Muscle layer of duodenum (tissue), 2 donors: ENCODE results near the gene MERTK.
"Not testable (repeated sequence)": the region's sequence is repeated elsewhere in the genome, so short reads cannot be mapped to it uniquely, and the experiment has no call there.

Experiments
- H3K27ac ChIP-seq: one replicate; pipeline ENCODE4 v1.7.0; 2013; ENCODE audit warnings: mild to moderate bottlenecking, low read length
- H3K27me3 ChIP-seq: one replicate; pipeline ENCODE4 v1.7.0; 2013; ENCODE audit warnings: low read depth, mild to moderate bottlenecking, control low read depth, low read length
- H3K36me3 ChIP-seq, 2 donors: one replicate each; pipeline ENCODE4 v1.7.0; 2013; ENCODE audit warnings: low read length in 2 of 2, control low read depth in 1 of 2, mild to moderate bottlenecking in 1 of 2; ENCODE audit not compliant: insufficient read depth in 2 of 2, control insufficient read depth in 1 of 2
- H3K4me1 ChIP-seq, 2 donors: one replicate each; pipeline ENCODE4 v1.7.0; 2013; ENCODE audit warnings: low read length in 2 of 2, mild to moderate bottlenecking in 2 of 2, control low read depth in 1 of 2, moderate library complexity in 1 of 2; ENCODE audit not compliant: insufficient read depth in 2 of 2, control insufficient read depth in 1 of 2
- H3K4me3 ChIP-seq, 2 donors: one replicate each; pipeline ENCODE4 v1.7.0; 2013; ENCODE audit warnings: low read length in 2 of 2, low read depth in 1 of 2, mild to moderate bottlenecking in 1 of 2
- H3K9me3 ChIP-seq, 2 donors: one replicate each; pipeline ENCODE4 v1.7.0; 2013; ENCODE audit warnings: low read length in 2 of 2, control low read depth in 1 of 2, mild to moderate bottlenecking in 1 of 2; ENCODE audit not compliant: control insufficient read depth in 1 of 2
- donor health status: healthy.

Gene MERTK

DNA sequence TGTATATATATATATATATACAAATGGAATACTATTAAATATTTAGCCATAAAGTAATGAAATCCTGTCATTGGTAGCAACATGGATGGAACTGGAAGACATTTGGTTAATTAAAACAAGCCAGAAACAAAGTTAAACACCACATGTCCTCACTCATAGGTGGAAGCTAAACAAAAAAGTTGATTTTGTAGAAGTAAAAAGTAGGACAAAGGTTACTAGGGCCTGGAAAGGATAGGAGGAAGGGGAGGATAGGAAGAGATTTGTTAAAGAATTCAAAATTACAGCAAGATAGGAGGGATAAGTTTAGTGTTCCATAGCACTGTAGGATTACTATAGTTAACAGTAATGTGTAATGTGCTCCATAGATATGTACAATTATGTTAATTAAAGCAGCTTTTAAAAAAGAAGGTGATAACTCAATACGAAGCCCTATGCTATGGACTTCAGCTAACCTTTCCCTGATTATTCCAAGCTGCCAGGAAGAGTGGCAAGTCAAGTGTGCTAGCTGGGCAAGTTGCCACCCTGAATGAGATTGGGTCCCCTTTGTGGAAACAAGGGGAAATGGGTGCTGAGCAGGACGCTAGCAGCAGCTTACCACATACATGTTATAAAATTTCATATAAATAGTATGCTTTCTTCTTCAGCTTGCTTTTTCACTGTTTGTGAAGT is 12.3 kb downstream of the MERTK start:
- Histone ChIP-seq H3K36me3 (no peaks in the 10 kb centered on the region), H3K4me1 (peaks cover 10 to 12% of the 10 kb centered on the region in 2 donors), H3K4me3 (no peak overlapping the region), H3K27me3 (no peaks in the 10 kb centered on the region), H3K9me3 (no peaks in the 10 kb centered on the region), H3K27ac (no peak overlapping the region)

- not testable (repeated sequence) for H3K27me3 ChIP-seq, H3K36me3 ChIP-seq, H3K27ac ChIP-seq, H3K4me1 ChIP-seq, H3K9me3 ChIP-seq, H3K4me3 ChIP-seq
Observed at GRCh38 chr2:111911295-111911977, 13.0 kb downstream of the MERTK start.

GRCh38 chr2:111912547-111912946 is 14.1 kb downstream of the MERTK start:
- H3K27ac ChIP-seq, result no peak overlapping the region
- H3K36me3 ChIP-seq, result no peaks in the 10 kb centered on the region
- H3K4me3 ChIP-seq, result no peak overlapping the region
- H3K4me1 ChIP-seq, result peaks cover 3 to 5% of the 10 kb centered on the region in 2 donors
- no peaks in the 10 kb centered on the region for H3K9me3 ChIP-seq
- no peaks in the 10 kb centered on the region for H3K27me3 ChIP-seq

DNA sequence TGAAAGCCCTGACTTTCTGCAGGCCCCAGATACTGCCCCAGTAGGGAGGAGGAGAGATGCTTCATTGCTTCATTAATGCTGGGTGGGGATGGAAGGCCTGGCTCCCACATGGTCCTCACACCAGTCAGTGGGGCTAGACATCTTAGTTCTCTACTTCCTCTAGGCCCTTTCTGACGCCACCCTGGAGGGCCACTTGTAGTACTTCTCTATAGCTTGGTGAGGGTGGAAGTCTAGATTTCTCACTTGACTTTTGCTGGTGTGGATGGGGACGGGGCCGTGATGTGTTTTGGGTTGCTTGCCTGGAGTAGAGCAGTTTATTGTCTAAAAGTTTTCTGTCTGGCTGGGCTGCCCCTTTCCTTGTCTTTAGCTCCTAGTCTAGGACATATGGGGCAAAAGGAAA is 18.7 kb downstream of the MERTK start:
- Histone ChIP-seq H3K4me3 (no peak overlapping the region), H3K27ac (no peak overlapping the region), H3K4me1 (peaks cover 0 to 5% of the 10 kb centered on the region in 2 donors), H3K27me3 (no peaks in the 10 kb centered on the region), H3K9me3 (no peaks in the 10 kb centered on the region), H3K36me3 (no peaks in the 10 kb centered on the region)

GRCh38 chr2:111918383-111918806 is 20.0 kb downstream of the MERTK start:
- Histone ChIP-seq H3K36me3 (peaks cover 0 to 4% of the 10 kb centered on the region in 2 donors), H3K9me3 (no peaks in the 10 kb centered on the region), H3K27me3 (no peaks in the 10 kb centered on the region), H3K4me3 (no peak overlapping the region), H3K4me1 (peaks cover 0 to 5% of the 10 kb centered on the region in 2 donors), H3K27ac (no peak overlapping the region)

- peaks cover 0 to 5% of the 10 kb centered on the region in 2 donors for H3K4me1 ChIP-seq
- no peaks in the 10 kb centered on the region for H3K27me3 ChIP-seq
- H3K27ac ChIP-seq, result no peak overlapping the region
- no peak overlapping the region for H3K4me3 ChIP-seq
- no peaks in the 10 kb centered on the region for H3K9me3 ChIP-seq
- peaks cover 0 to 5% of the 10 kb centered on the region in 2 donors for H3K36me3 ChIP-seq
Observed at GRCh38 chr2:111919365-111919764, 21.0 kb downstream of the MERTK start.

DNA sequence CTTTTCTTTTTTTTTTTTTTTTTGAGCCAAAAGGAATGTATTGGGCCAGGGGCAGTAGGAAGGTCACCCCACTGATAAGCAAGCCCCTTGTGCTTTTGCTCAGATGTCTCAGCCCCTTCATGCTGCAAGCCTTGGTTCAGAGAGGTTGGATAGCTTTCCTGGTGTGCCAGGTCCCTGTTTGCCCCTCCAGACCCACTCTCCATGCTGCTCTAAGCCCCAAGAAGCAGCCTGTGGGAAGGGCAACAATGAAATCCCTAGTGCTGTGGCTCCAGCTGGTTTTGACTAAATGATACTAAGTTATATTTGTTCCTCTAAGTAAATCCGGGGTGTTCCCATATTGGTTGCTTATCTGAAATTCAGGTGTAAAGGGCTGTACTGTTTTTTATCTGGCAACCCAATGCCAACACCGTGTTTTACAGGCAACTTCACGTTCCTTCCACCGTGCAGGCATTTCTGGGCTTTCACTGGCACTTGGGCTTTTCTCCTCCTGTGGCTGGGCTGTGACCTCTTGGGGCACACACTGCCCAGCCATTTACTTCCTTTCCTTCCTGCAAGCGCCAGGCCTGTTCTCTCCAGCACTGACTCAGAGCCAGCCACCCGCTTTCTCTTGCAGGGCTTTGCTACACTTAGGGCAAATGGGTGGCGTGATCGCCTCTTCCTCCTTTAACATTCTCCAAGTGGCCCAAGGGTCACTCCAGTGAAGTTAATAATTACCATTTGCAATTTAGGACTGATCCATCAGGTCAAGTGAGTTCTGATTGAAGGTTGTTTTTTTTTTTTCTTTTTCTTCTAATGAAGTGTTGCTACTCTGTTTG is 21.6 kb downstream of the MERTK start:
- H3K27me3 ChIP-seq, result no peaks in the 10 kb centered on the region
- H3K27ac ChIP-seq, result no peak overlapping the region
- H3K4me3 ChIP-seq, result no peak overlapping the region
- H3K36me3 ChIP-seq, result peaks cover 0 to 5% of the 10 kb centered on the region in 2 donors
- H3K4me1 ChIP-seq, result peaks cover 0 to 5% of the 10 kb centered on the region in 2 donors
- no peaks in the 10 kb centered on the region for H3K9me3 ChIP-seq

GRCh38 chr2:111923276-111923804 is 24.9 kb downstream of the MERTK start:
- no peak overlapping the region for H3K4me3 ChIP-seq
- H3K27ac ChIP-seq, result no peak overlapping the region
- H3K9me3 ChIP-seq, result no peaks in the 10 kb centered on the region
- peaks cover 0 to 5% of the 10 kb centered on the region in 2 donors for H3K36me3 ChIP-seq
- peaks cover 0 to 4% of the 10 kb centered on the region in 2 donors for H3K4me1 ChIP-seq
- no peaks in the 10 kb centered on the region for H3K27me3 ChIP-seq

- peaks cover 0 to 5% of the 10 kb centered on the region in 2 donors for H3K36me3 ChIP-seq
- H3K4me1 ChIP-seq, result peaks cover 0 to 3% of the 10 kb centered on the region in 2 donors
- no peaks in the 10 kb centered on the region for H3K9me3 ChIP-seq
- H3K27ac ChIP-seq, result no peak overlapping the region
- no peak overlapping the region for H3K4me3 ChIP-seq
- no peaks in the 10 kb centered on the region for H3K27me3 ChIP-seq
Observed at GRCh38 chr2:111924617-111925107, 26.3 kb downstream of the MERTK start.

GRCh38 chr2:111927723-111928122 is 29.3 kb downstream of the MERTK start:
- H3K27me3 ChIP-seq, result no peaks in the 10 kb centered on the region
- H3K36me3 ChIP-seq, result peaks cover 0 to 18% of the 10 kb centered on the region in 2 donors
- no peak overlapping the region for H3K27ac ChIP-seq
- H3K4me3 ChIP-seq, result no peak overlapping the region
- peaks cover 0 to 3% of the 10 kb centered on the region in 2 donors for H3K4me1 ChIP-seq
- no peaks in the 10 kb centered on the region for H3K9me3 ChIP-seq

GRCh38 chr2:111930409-111930808 is 32.0 kb downstream of the MERTK start:
- H3K27me3 ChIP-seq, result no peaks in the 10 kb centered on the region
- peaks cover 0 to 13% of the 10 kb centered on the region in 2 donors for H3K36me3 ChIP-seq
- H3K4me3 ChIP-seq, result no peak overlapping the region
- H3K27ac ChIP-seq, result no peak overlapping the region
- no peaks in the 10 kb centered on the region for H3K9me3 ChIP-seq
- H3K4me1 ChIP-seq, result peaks cover 0 to 3% of the 10 kb centered on the region in 2 donors
